Dendritic cell treated with granulocyte-macrophage colony-stimulating factor and Interleukin-4, amounts not matched to agents 40 ng/mL and 50 ng/mL, for 4 days (primary cell): ENCODE results near the gene FRS2.

Source experiments
- H3K27ac Mint-ChIP-seq: one replicate; pipeline ENCODE4 v1.8.0; 2022; ENCODE audit warnings: mild to moderate bottlenecking, mixed read lengths
- H3K27me3 Mint-ChIP-seq: one replicate; pipeline ENCODE4 v1.8.0; 2022; ENCODE audit warnings: mild to moderate bottlenecking, mixed read lengths
- H3K36me3 Mint-ChIP-seq: one replicate; pipeline ENCODE4 v1.8.0; 2022; ENCODE audit warnings: low read depth, mixed read lengths
- H3K4me1 Mint-ChIP-seq: one replicate; pipeline ENCODE4 v1.8.0; 2022; ENCODE audit warnings: low read depth, mixed read lengths
- H3K4me3 Mint-ChIP-seq: one replicate; pipeline ENCODE4 v1.8.0; 2022; ENCODE audit warnings: mild to moderate bottlenecking, moderate library complexity, mixed read lengths
- H3K9me3 Mint-ChIP-seq: one replicate; pipeline ENCODE4 v1.8.0; 2022; ENCODE audit warnings: mixed read lengths
- intact Hi-C: fragments of 100-400 bp; cut with micrococcal nuclease; formaldehyde crosslinking; loops from one replicate; pipeline ENCODE4 v1.15.0; 2022

FRS2 gene

GRCh38 chr12:69546693-69547438, 76.7 kb downstream of the FRS2 start:
- Mint-ChIP-seq H3K4me1 (no peaks in the 10 kb centered on the region), H3K9me3 (peaks cover 12% of the 10 kb centered on the region), H3K4me3 (no peak overlapping the region), H3K27me3 (no peaks in the 10 kb centered on the region), H3K27ac (no peak overlapping the region), H3K36me3 (peaks cover 11% of the 10 kb centered on the region)
- intact Hi-C loops = no loop called here

- intact Hi-C loops = no loop called here
- Mint-ChIP-seq H3K36me3 (peaks cover 4% of the 10 kb centered on the region), H3K27ac (no peak overlapping the region), H3K4me1 (no peaks in the 10 kb centered on the region), H3K4me3 (no peak overlapping the region), H3K27me3 (no peaks in the 10 kb centered on the region), H3K9me3 (peaks cover 4% of the 10 kb centered on the region)
Observed at GRCh38 chr12:69548687-69549086, 78.5 kb downstream of the FRS2 start.

GRCh38 chr12:69550569-69551350, 80.6 kb downstream of the FRS2 start:
- H3K27ac Mint-ChIP-seq = no peak overlapping the region
- H3K36me3 Mint-ChIP-seq = no peaks in the 10 kb centered on the region
- H3K27me3 Mint-ChIP-seq = no peaks in the 10 kb centered on the region
- no peaks in the 10 kb centered on the region for H3K4me1 Mint-ChIP-seq
- H3K4me3 Mint-ChIP-seq = no peak overlapping the region
- H3K9me3 Mint-ChIP-seq = no peaks in the 10 kb centered on the region
- intact Hi-C loops = no loop called here

- H3K4me3 Mint-ChIP-seq = no peak overlapping the region
- no peaks in the 10 kb centered on the region for H3K36me3 Mint-ChIP-seq
- no peaks in the 10 kb centered on the region for H3K9me3 Mint-ChIP-seq
- no peaks in the 10 kb centered on the region for H3K27me3 Mint-ChIP-seq
- no peaks in the 10 kb centered on the region for H3K4me1 Mint-ChIP-seq
- intact Hi-C loops = no loop called here
- H3K27ac Mint-ChIP-seq = no peak overlapping the region
Observed at GRCh38 chr12:69553628-69554248, 83.5 kb downstream of the FRS2 start.

DNA sequence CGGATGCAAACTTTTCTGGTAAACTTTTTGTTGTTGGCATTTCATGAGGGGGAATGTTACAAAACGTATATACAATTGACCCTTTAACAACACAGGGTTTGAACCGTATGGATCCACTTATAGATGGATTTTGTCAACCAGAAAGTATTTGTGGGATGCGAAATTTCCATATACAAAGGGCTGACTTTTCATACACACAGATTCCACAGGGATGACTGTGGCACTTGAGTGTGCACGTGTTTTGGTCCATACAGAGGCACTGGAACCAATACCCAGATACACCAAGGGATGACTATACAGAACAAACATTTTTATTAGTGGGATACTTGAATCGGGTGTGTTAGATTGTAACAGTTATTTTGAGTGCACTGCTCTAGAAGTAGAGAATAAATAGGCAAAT, 85.3 kb downstream of the FRS2 start:
- Mint-ChIP-seq H3K27ac (no peak overlapping the region), H3K4me3 (no peak overlapping the region), H3K36me3 (no peaks in the 10 kb centered on the region), H3K9me3 (no peaks in the 10 kb centered on the region), H3K27me3 (no peaks in the 10 kb centered on the region), H3K4me1 (no peaks in the 10 kb centered on the region)
- intact Hi-C loops = no loop called here

DNA sequence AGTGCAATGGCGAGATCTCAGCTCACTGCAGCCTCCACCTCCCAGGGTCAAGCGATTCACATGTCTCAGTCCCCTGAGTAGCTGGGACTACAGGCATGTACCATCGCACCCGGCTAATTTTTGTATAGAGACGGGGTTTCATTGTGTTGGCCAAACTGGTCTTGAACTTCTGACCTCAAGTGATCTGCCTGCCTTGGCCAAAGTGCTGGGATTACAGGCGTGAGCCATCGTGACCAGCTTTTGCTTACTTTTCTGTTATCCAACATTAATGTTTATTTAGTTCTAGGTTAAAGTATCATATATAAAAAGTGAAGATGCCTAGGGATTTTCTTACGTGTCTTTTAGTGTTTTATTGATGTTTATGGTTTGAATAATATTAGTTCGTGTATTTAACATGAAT, 86.2 kb downstream of the FRS2 start:
- no peaks in the 10 kb centered on the region for H3K36me3 Mint-ChIP-seq
- no peaks in the 10 kb centered on the region for H3K9me3 Mint-ChIP-seq
- no peaks in the 10 kb centered on the region for H3K27me3 Mint-ChIP-seq
- intact Hi-C loops = no loop called here
- H3K27ac Mint-ChIP-seq = no peak overlapping the region
- no peak overlapping the region for H3K4me3 Mint-ChIP-seq
- no peaks in the 10 kb centered on the region for H3K4me1 Mint-ChIP-seq

DNA sequence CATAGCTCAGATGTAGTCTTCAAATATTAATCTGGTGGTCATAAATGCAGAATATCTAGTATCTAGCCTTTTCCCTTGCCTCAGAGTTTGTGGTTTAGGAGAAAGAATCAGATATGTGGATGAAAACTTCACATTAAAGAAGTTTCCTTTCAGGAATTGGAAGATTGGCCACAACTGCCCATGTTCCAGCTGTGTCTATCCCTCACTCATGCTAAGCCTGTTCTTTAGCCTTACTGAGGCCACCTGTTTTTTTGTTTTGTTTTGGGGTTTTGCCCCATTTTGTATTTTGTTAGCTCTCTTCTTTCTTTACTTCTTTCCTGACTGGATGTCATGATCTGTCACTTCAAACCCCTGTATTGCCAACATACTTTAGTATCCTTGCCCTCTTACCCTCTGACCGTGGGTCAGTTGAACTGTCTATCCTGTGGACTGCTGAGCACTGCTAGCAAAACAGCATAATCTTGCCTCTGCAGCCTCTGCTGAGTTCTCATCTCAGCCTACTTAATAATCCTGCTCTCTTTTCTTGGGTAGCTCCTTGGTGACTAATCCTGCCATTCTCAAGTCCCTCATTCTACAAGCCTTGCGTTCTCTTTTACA, 93.1 kb downstream of the FRS2 start:
- H3K27ac Mint-ChIP-seq = no peak overlapping the region
- no peaks in the 10 kb centered on the region for H3K27me3 Mint-ChIP-seq
- H3K9me3 Mint-ChIP-seq = no peaks in the 10 kb centered on the region
- H3K4me1 Mint-ChIP-seq = no peaks in the 10 kb centered on the region
- peaks cover 13% of the 10 kb centered on the region for H3K36me3 Mint-ChIP-seq
- intact Hi-C loops = loop anchor here (5.0 to 10.0 kb wide), 2 partner anchors 91 to 148 kb away; partner anchors contain the start of gene FRS2
- no peak overlapping the region for H3K4me3 Mint-ChIP-seq

- no peaks in the 10 kb centered on the region for H3K27me3 Mint-ChIP-seq
- H3K4me1 Mint-ChIP-seq = no peaks in the 10 kb centered on the region
- intact Hi-C loops = loop anchor here (10.0 kb wide), 1 partner anchor 152 kb away; no protein-coding TSS in a partner anchor
- no peaks in the 10 kb centered on the region for H3K9me3 Mint-ChIP-seq
- H3K4me3 Mint-ChIP-seq = no peak overlapping the region
- H3K27ac Mint-ChIP-seq = no peak overlapping the region
- H3K36me3 Mint-ChIP-seq = peaks cover 41% of the 10 kb centered on the region
Observed at GRCh38 chr12:69566603-69567002, 96.4 kb downstream of the FRS2 start.

GRCh38 chr12:69569236-69569635, 99.0 kb downstream of the FRS2 start:
- H3K27me3 Mint-ChIP-seq = no peaks in the 10 kb centered on the region
- H3K27ac Mint-ChIP-seq = no peak overlapping the region
- intact Hi-C loops = loop anchor here (10.0 kb wide), 1 partner anchor 154 kb away; no protein-coding TSS in a partner anchor
- H3K36me3 Mint-ChIP-seq = peaks cover 66% of the 10 kb centered on the region
- no peaks in the 10 kb centered on the region for H3K4me1 Mint-ChIP-seq
- no peak overlapping the region for H3K4me3 Mint-ChIP-seq
- no peaks in the 10 kb centered on the region for H3K9me3 Mint-ChIP-seq

DNA sequence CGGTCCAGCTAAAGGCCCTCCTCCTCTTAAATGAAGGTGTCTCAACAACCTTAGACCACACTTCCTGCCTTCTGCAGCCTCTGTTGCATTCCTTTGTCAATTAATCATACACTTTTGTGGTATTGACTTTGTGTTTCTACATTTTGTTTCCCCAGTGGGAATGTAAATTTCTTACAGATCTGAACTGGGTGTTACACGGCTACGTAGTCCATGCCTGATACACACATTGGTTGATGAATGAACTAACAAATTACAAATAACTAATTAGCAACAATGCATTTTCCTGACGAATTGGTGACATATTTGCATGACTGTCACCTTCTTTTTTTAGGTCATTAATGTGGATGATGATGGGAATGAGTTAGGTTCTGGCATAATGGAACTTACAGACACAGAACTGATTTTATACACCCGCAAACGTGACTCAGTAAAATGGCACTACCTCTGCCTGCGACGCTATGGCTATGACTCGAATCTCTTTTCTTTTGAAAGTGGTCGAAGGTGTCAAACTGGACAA, 99.9 kb downstream of the FRS2 start:
- Mint-ChIP-seq H3K9me3 (no peaks in the 10 kb centered on the region), H3K27ac (no peak overlapping the region), H3K36me3 (peaks cover 74% of the 10 kb centered on the region)

DNA sequence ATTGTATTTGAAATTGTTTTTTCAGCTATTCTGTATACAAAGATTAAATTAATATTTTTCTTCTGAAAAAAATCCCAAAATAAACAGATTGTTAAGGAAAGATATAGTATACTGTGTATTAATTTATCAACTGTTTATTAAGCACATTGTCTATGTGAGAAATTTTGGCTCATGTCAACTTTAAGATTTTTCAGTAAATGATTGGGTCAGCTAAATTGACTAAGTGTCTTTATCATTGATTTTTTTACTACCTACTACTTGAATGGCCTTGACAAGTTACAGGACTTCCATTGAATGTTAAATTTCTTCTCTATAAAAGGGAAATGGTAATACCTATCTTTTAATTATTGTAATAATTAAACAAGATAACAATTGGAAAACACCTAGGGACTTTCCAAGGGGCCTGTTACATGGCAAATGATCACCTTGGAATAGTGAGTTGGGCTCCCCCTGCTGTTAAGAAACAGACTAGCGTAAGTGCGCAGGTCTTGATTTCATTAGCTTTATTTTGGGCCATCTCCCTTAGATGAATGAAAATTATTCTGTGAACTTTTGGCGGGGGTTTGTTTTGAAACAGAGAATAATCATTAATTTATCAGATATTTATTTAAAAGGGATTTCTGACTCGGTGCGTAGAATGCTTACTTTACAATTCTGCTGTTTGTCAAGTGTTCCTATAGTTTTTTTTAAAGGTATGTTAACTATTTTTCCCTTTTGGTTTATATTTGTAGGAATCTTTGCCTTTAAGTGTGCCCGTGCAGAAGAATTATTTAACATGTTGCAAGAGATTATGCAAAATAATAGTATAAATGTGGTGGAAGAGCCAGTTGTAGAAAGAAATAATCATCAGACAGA, 100.6 kb downstream of the FRS2 start:
- intact Hi-C loops = loop anchor here (1.0 to 5.0 kb wide), 2 partner anchors 213 to 279 kb away; partner anchors contain the start of gene YEATS4
- Mint-ChIP-seq H3K4me3 (no peak overlapping the region), H3K36me3 (peaks cover 81% of the 10 kb centered on the region), H3K4me1 (no peaks in the 10 kb centered on the region), H3K27me3 (no peaks in the 10 kb centered on the region), H3K9me3 (no peaks in the 10 kb centered on the region), H3K27ac (no peak overlapping the region)

More for the DNA sequence above, 99.9 kb downstream of the FRS2 start:
- Mint-ChIP-seq H3K27me3 (no peaks in the 10 kb centered on the region), H3K4me3 (no peak overlapping the region), H3K4me1 (no peaks in the 10 kb centered on the region)
- intact Hi-C loops = loop anchor here (1.0 to 10.0 kb wide), 3 partner anchors 155 to 279 kb away; partner anchors contain the start of gene YEATS4

GRCh38 chr12:69575346-69575745, 105.2 kb downstream of the FRS2 start:
- Mint-ChIP-seq H3K9me3 (no peaks in the 10 kb centered on the region), H3K27me3 (no peaks in the 10 kb centered on the region), H3K36me3 (peaks cover 50% of the 10 kb centered on the region), H3K4me1 (peaks cover 6% of the 10 kb centered on the region), H3K4me3 (no peak overlapping the region), H3K27ac (no peak overlapping the region)
- intact Hi-C loops = no loop called here

DNA sequence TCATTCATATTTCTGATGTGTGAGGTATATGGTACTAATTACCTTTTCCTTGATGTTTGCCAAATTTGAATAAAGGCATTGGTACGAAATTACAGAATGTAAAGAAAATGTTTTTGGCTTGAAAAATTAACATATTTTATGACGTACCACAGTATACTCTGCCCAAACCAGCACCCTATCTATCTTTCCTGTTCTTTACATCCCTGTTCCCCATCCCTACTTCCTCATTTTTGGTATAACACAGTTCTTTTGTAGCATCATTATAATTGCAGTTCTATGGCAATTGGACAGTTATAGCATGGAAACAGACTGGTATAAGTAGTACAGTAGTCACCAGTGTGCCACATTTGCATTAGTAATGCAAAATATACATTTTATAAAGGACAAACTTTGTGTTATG, 108.1 kb downstream of the FRS2 start:
- H3K9me3 Mint-ChIP-seq = no peaks in the 10 kb centered on the region
- intact Hi-C loops = no loop called here
- H3K36me3 Mint-ChIP-seq = peaks cover 26% of the 10 kb centered on the region
- H3K27me3 Mint-ChIP-seq = no peaks in the 10 kb centered on the region
- peaks cover 6% of the 10 kb centered on the region for H3K4me1 Mint-ChIP-seq
- H3K4me3 Mint-ChIP-seq = no peak overlapping the region
- no peak overlapping the region for H3K27ac Mint-ChIP-seq
